Thyroid gland (tissue), 4 donors: ENCODE results near the gene AHRR. TPM values are rescaled to one million over a fixed set of nuclear protein-coding genes. Genes with fewer than 3 reads are reported as not detected.

Experiments
- DNase-seq, 2 donors: peaks; one replicate each; pipeline ENCODE4 v3.0.0-alpha.2; 2019
- H3K27ac ChIP-seq, 3 donors: fragments of 200-600 bp; sonication (generic); 1 replicate in 2 of 3; 2 replicates in 1 of 3; pipeline ENCODE4 v1.5.1; 2016 to 2019; ENCODE audit warnings: mild to moderate bottlenecking in 1 of 3, moderate library complexity in 1 of 3
- H3K27me3 ChIP-seq: fragments of 200-600 bp; sonication (generic); one replicate; pipeline ENCODE4 v1.5.1; 2019
- H3K36me3 ChIP-seq, 2 donors: fragments of 200-600 bp; sonication (generic); one replicate each; pipeline ENCODE4 v1.5.1; 2016 to 2019
- H3K4me1 ChIP-seq, 2 donors: fragments of 200-600 bp; sonication (generic); one replicate each; pipeline ENCODE4 v1.5.1; 2017 to 2019
- H3K4me3 ChIP-seq, 3 donors: fragments of 200-600 bp; sonication (generic); replicated peaks in 1 of 3; 1 replicate in 2 of 3; 2 replicates in 1 of 3; pipeline ENCODE4 v1.5.1; 2016; ENCODE audit warnings: mild to moderate bottlenecking in 1 of 3
- H3K9me3 ChIP-seq: fragments of 200-600 bp; sonication (generic); one replicate; pipeline ENCODE4 v1.5.1; 2017
- POLR2A ChIP-seq, 2 donors: fragments of 450-650 bp; IDR thresholded peaks; one replicate each; pipeline ENCODE4 v1.6.1; 2017; ENCODE audit warnings: antibody characterized with exemption in 2 of 2, mild to moderate bottlenecking in 2 of 2, moderate library complexity in 1 of 2
- whole genome bisulfite sequencing, 2 donors: methylation state at CpG; one replicate each; pipeline ENCODE4 v1.1.5; 2017; 5-methylcytosine and 5-hydroxymethylcytosine counted together
- intact Hi-C: fragments of 100-400 bp; cut with DNase I; formaldehyde crosslinking; loops from one replicate; pipeline ENCODE4 v1.15.1; 2023
- total RNA-seq, 4 donors: library from RNA; depleted of rRNA; stranded (reverse); fragments of >200 nt; gene quantifications; one replicate each; pipeline ENCODE4 v1.2.3, GENCODE V29; 2016
- TF ChIP-seq, protein P1 (sequence below), 6 experiments: fragments of 200-600 bp in 3 of 6; fragments of 450-650 bp in 3 of 6; sonication (generic) in 3 of 6; IDR thresholded peaks; one replicate each; pipeline ENCODE4 v1.5.1; 2016 to 2019; ENCODE audit warnings: antibody characterized with exemption in 6 of 6, mild to moderate bottlenecking in 2 of 6, inconsistent platforms in 1 of 6, moderate library complexity in 1 of 6

Gene AHRR
- total RNA-seq, 4 donors from 2014 or later: 0.88 to 2.1 (median 1.3) TPM

DNA sequence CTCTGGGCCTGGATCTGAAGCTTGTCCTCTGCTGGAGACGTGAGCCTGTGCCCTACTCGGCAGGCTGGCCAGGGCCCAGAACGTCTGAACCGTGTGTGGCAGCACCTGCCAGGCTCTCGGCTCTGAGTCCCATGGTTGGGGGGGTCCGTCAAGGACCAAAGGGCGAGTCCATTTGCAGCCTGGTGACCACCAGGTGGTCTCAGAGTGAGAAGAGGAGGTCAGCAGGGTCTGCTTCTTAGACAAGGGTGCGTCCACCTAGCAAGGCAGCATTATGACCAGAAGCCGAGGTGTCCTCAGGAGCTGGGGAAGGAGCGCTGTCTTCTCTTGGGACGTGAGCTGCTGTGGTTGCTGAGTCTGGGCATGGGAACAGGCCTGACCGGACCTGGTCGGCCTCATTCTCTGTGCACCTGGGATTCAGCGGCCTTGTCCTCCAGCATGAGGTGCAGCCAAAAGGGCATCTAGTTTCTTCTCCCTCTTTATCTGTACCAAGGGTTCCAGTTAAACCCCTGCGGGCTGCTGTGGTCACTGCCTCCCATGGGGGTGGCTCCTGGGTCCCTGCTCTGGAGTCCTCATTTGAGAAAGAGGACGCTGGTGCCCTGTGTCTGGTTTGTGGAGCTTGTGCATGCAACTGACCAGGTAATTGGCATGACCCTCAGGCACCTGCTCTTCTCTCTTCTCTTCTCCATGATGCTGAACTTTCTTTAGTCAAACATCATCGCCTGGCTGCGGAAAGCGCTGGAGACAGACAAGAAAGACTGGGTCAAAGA lies 135.9 kb downstream of the AHRR start:
- H3K9me3 ChIP-seq: no peaks in the 10 kb centered on the region
- intact Hi-C loops: no loop called here
- H3K4me1 ChIP-seq: peaks cover 0 to 6% of the 10 kb centered on the region in 2 donors
- no peaks in the 10 kb centered on the region for H3K27me3 ChIP-seq
- WGBS, 2 donors: 92 to 97% methylated on average over 12 to 19 of the region's 19 CpGs
- TF ChIP-seq POLR2A (IDR thresholded peaks at IDR 0.05): no peak
- TF ChIP-seq, protein P1, sequence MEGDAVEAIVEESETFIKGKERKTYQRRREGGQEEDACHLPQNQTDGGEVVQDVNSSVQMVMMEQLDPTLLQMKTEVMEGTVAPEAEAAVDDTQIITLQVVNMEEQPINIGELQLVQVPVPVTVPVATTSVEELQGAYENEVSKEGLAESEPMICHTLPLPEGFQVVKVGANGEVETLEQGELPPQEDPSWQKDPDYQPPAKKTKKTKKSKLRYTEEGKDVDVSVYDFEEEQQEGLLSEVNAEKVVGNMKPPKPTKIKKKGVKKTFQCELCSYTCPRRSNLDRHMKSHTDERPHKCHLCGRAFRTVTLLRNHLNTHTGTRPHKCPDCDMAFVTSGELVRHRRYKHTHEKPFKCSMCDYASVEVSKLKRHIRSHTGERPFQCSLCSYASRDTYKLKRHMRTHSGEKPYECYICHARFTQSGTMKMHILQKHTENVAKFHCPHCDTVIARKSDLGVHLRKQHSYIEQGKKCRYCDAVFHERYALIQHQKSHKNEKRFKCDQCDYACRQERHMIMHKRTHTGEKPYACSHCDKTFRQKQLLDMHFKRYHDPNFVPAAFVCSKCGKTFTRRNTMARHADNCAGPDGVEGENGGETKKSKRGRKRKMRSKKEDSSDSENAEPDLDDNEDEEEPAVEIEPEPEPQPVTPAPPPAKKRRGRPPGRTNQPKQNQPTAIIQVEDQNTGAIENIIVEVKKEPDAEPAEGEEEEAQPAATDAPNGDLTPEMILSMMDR (IDR thresholded peaks at IDR 0.05): no peak
- DNase-seq: peak in 1 of 2 donors; percentile 0
- H3K36me3 ChIP-seq: peaks cover 43 to 54% of the 10 kb centered on the region in 2 donors
- H3K27ac ChIP-seq: no peak overlapping the region
- H3K4me3 ChIP-seq: no peak overlapping the region

DNA sequence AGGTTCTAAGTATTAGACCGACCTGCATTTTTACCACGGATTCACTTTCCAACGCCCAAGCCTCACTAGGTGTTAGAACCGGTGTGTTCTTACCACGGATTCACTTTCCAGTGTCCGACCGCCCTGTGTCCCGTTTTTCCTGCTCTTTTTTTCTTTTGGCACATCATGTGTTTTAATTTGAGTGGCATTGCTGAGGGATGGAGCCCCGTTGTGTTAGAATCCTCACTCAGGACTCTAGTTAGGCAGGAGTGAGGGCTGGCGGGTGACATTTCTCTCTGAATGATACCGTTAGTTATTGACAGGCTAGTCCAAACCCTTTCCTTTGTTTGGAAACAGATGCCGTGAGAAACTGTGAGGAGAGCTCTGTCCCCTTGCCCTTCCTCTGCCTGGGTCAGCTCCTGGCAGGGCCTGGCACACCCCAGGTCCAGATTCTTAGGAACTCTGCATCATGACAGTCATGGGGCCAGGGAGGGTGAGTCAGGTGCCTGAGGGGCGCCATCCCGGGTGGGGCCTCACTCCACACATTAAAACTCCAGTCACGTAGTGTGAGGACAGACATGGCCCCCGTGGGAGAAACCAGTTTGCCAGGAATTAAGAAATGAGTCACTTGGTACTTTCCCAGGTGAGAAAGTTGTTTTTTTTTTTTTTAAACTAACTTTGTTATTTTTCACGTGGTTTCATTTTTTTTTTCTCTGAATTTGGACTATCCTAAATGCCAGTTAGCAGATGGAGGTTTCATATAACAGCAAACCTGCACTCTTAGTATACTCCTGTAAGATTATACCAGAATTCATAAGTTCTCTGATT lies 137.2 kb downstream of the AHRR start:
- intact Hi-C loops: no loop called here

DNA sequence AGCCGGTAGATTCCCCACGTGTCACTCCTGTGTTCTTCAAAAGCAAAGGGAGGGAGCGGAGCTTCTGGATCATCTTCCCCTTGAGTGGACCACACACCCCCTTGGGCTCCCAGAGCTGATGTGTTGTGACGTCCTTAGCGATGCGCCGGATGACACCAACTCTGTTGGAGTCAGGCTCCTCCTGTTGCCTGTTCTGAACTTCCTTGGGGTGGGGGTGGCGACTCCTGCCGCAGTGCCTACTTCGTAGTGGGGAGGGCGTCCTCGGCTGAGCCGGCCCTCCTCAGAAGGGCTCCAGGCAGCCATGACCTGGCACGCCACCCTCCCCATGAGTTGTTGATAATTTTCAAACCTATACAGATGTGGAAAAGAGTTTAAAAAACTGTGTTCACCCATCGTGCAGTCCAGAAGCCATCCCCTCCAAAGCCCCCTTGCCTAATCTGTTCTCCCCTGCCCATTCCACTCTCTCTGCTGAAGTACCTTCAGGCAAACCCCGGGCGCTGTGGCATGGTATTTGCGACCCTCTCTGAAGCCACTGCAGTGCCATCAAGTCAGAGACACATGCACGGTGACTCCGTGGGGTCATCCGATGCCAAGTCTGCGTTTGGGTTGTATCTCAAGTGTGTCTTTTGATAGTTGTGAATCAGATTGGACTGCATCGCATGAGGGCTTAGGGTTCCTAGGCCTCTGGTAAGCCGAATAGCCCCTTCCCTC lies 138.2 kb downstream of the AHRR start:
- 95 to 96% methylated on average over 24 of the region's 24 CpGs for WGBS, 2 donors
- Histone ChIP-seq H3K36me3 (peaks cover 48 to 49% of the 10 kb centered on the region in 2 donors), H3K4me3 (no peak overlapping the region), H3K9me3 (no peaks in the 10 kb centered on the region), H3K27ac (no peak overlapping the region), H3K4me1 (peaks cover 0 to 6% of the 10 kb centered on the region in 2 donors), H3K27me3 (no peaks in the 10 kb centered on the region)
- DNase-seq: no peak
- no peak for TF ChIP-seq POLR2A (IDR thresholded peaks at IDR 0.05)
- TF ChIP-seq, protein P1 (IDR thresholded peaks at IDR 0.05): no peak
- intact Hi-C loops: no loop called here

More for the DNA sequence above, 137.2 kb downstream of the AHRR start:
- Histone ChIP-seq H3K27ac (peak overlapping the region in 1 of 3 donors; percentile 45), H3K27me3 (no peaks in the 10 kb centered on the region), H3K4me1 (peaks cover 0 to 6% of the 10 kb centered on the region in 2 donors), H3K4me3 (no peak overlapping the region), H3K36me3 (peaks cover 47% of the 10 kb centered on the region in 2 donors), H3K9me3 (no peaks in the 10 kb centered on the region)
- 75 to 81% methylated on average over 17 of the region's 17 CpGs for WGBS, 2 donors
- DNase-seq: peak; percentile 43 to 59
- TF ChIP-seq POLR2A (IDR thresholded peaks at IDR 0.05): no peak
- TF ChIP-seq, protein P1 (IDR thresholded peaks at IDR 0.05): no peak

DNA sequence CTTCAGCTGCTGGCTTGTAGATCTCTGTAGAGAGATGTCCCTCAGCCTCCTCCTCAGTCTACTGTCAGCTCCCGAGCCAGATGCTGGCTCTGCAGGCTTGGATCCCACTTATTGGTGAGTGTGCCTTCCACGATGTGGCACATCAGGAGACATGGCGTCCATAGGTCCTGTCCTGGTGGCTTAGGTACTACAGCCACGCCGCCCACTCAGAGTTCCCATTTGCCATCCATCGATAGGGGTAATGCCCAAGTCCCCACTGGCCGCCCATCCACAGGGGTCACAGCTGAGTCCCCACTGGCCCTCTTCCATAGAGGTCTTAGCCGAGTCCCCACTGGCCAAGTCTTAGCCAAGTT lies 138.7 kb downstream of the AHRR start:
- Histone ChIP-seq H3K36me3 (peaks cover 53 to 54% of the 10 kb centered on the region in 2 donors), H3K4me3 (no peak overlapping the region), H3K27me3 (no peaks in the 10 kb centered on the region), H3K9me3 (no peaks in the 10 kb centered on the region), H3K27ac (no peak overlapping the region), H3K4me1 (peaks cover 0 to 6% of the 10 kb centered on the region in 2 donors)
- TF ChIP-seq, protein P1 (IDR thresholded peaks at IDR 0.05): no peak
- no peak for TF ChIP-seq POLR2A (IDR thresholded peaks at IDR 0.05)
- intact Hi-C loops: no loop called here
- DNase-seq: no peak
- WGBS, 2 donors: 84 to 100% methylated on average over 7 to 8 of the region's 8 CpGs
